Activated T-helper 1 cell treated with anti-CD3 and anti-CD28 coated beads, Interleukin-12 subunit alpha, Interleukin-12 subunit beta, Interleukin-2, Interleukin-4 antibody, amounts not matched to agents 30 ng/mL and 10 ng/mL and 1 ng/mL, durations not matched to agents 14 hours and 24 hours and 36 hours (primary cell): ENCODE results near the gene PIK3R6. TPM values are rescaled to one million over a fixed set of nuclear protein-coding genes. Genes with fewer than 3 reads are reported as not detected.

Source experiments
- DNase-seq: peaks from one replicate; pipeline ENCODE4 v3.0.0; 2021; ENCODE audit warnings: low spot score
- H3K27ac Mint-ChIP-seq: one replicate; pipeline ENCODE4 v1.8.0; 2021; ENCODE audit warnings: mild to moderate bottlenecking, mixed read lengths
- H3K27me3 Mint-ChIP-seq: one replicate; pipeline ENCODE4 v1.8.0; 2022; ENCODE audit warnings: mild to moderate bottlenecking, moderate library complexity, mixed read lengths; ENCODE audit not compliant: insufficient read depth
- H3K36me3 Mint-ChIP-seq: one replicate; pipeline ENCODE4 v1.8.0; 2021; ENCODE audit warnings: low read depth, mixed read lengths
- H3K4me1 Mint-ChIP-seq: one replicate; pipeline ENCODE4 v1.8.0; 2021; ENCODE audit warnings: low read depth, mixed read lengths
- H3K4me3 Mint-ChIP-seq: one replicate; pipeline ENCODE4 v1.8.0; 2021; ENCODE audit warnings: mild to moderate bottlenecking, moderate library complexity, mixed read lengths
- H3K9me3 Mint-ChIP-seq: one replicate; pipeline ENCODE4 v1.8.0; 2021; ENCODE audit warnings: mixed read lengths
- intact Hi-C: fragments of 100-400 bp; cut with micrococcal nuclease; formaldehyde crosslinking; loops from one replicate; pipeline ENCODE4 v1.15.1; 2024
- total RNA-seq: library from RNA; stranded (reverse); gene quantifications from 2 replicates; pipeline ENCODE4 v1.2.3, GENCODE V29; 2022

Gene PIK3R6
- total RNA-seq: 2.0 and 2.1 TPM in 2 replicates

- peak within 1 kb of the TSS; percentile 75 for H3K27ac Mint-ChIP-seq
Measured at GRCh38 chr17:8867361-8867981, at the start of gene PIK3R6. PIK3R6 (minus strand) TSS chr17:8867674; CDS start chr17:8849794, 17,880 bp downstream.

GRCh38 chr17:8916466-8916865, 49.0 kb upstream of the PIK3R6 start:
- Mint-ChIP-seq H3K27ac (no peak overlapping the region), H3K4me1 (peaks cover 10% of the 10 kb centered on the region), H3K36me3 (peaks cover 21% of the 10 kb centered on the region), H3K27me3 (no peaks in the 10 kb centered on the region), H3K9me3 (peaks cover 18% of the 10 kb centered on the region), H3K4me3 (no peak overlapping the region)
- intact Hi-C loops: no loop called here
- no peak for DNase-seq

More at GRCh38 chr17:8867361-8867981, at the start of gene PIK3R6:
- no peak for DNase-seq
- Mint-ChIP-seq H3K4me3 (peak within 1 kb of the TSS; percentile 83), H3K4me1 (peaks cover 39% of the 10 kb centered on the region), H3K27me3 (no peaks in the 10 kb centered on the region), H3K36me3 (peaks cover 3% of the 10 kb centered on the region), H3K9me3 (no peaks in the 10 kb centered on the region)
- intact Hi-C loops: no loop called here

- no peaks in the 10 kb centered on the region for H3K27me3 Mint-ChIP-seq
- H3K9me3 Mint-ChIP-seq: peaks cover 18% of the 10 kb centered on the region
- H3K36me3 Mint-ChIP-seq: peaks cover 27% of the 10 kb centered on the region
- intact Hi-C loops: no loop called here
- H3K4me1 Mint-ChIP-seq: peaks cover 10% of the 10 kb centered on the region
- H3K27ac Mint-ChIP-seq: peak overlapping the region; percentile 14
- DNase-seq: no peak
- H3K4me3 Mint-ChIP-seq: no peak overlapping the region
Measured at GRCh38 chr17:8914554-8914953, 47.1 kb upstream of the PIK3R6 start.

- Mint-ChIP-seq H3K4me3 (no peak overlapping the region), H3K36me3 (peaks cover 26% of the 10 kb centered on the region), H3K27me3 (no peaks in the 10 kb centered on the region), H3K4me1 (peaks cover 4% of the 10 kb centered on the region), H3K27ac (no peak overlapping the region), H3K9me3 (peaks cover 13% of the 10 kb centered on the region)
- intact Hi-C loops: no loop called here
- no peak for DNase-seq
Measured at GRCh38 chr17:8913879-8914278, 46.4 kb upstream of the PIK3R6 start.

- peaks cover 4% of the 10 kb centered on the region for H3K4me1 Mint-ChIP-seq
- peaks cover 28% of the 10 kb centered on the region for H3K36me3 Mint-ChIP-seq
- DNase-seq: no peak
- H3K27ac Mint-ChIP-seq: peak overlapping the region; percentile 49
- H3K9me3 Mint-ChIP-seq: peaks cover 6% of the 10 kb centered on the region
- intact Hi-C loops: no loop called here
- H3K27me3 Mint-ChIP-seq: no peaks in the 10 kb centered on the region
- no peak overlapping the region for H3K4me3 Mint-ChIP-seq
Measured at GRCh38 chr17:8913091-8913490, 45.6 kb upstream of the PIK3R6 start.

- Mint-ChIP-seq H3K27ac (peak overlapping the region; percentile 49), H3K27me3 (no peaks in the 10 kb centered on the region), H3K36me3 (peaks cover 30% of the 10 kb centered on the region), H3K9me3 (no peaks in the 10 kb centered on the region), H3K4me1 (peaks cover 4% of the 10 kb centered on the region), H3K4me3 (no peak overlapping the region)
- no peak for DNase-seq
- intact Hi-C loops: no loop called here
Measured at GRCh38 chr17:8912084-8912981, 44.9 kb upstream of the PIK3R6 start.

- DNase-seq: no peak
- Mint-ChIP-seq H3K4me1 (peaks cover 4% of the 10 kb centered on the region), H3K9me3 (no peaks in the 10 kb centered on the region), H3K36me3 (peaks cover 25% of the 10 kb centered on the region), H3K27me3 (no peaks in the 10 kb centered on the region), H3K27ac (peak overlapping the region; percentile 58), H3K4me3 (no peak overlapping the region)
- intact Hi-C loops: no loop called here
Measured at GRCh38 chr17:8910969-8911604, 43.6 kb upstream of the PIK3R6 start.

- no peaks in the 10 kb centered on the region for H3K9me3 Mint-ChIP-seq
- no peak overlapping the region for H3K27ac Mint-ChIP-seq
- intact Hi-C loops: no loop called here
- no peak overlapping the region for H3K4me3 Mint-ChIP-seq
- peaks cover 9% of the 10 kb centered on the region for H3K4me1 Mint-ChIP-seq
- no peaks in the 10 kb centered on the region for H3K27me3 Mint-ChIP-seq
- H3K36me3 Mint-ChIP-seq: peaks cover 31% of the 10 kb centered on the region
- DNase-seq: no peak
Measured at GRCh38 chr17:8909586-8910270, 42.3 kb upstream of the PIK3R6 start.

GRCh38 chr17:8905331-8905730, 37.9 kb upstream of the PIK3R6 start:
- intact Hi-C loops: no loop called here
- Mint-ChIP-seq H3K4me3 (no peak overlapping the region), H3K36me3 (peaks cover 49% of the 10 kb centered on the region), H3K27me3 (no peaks in the 10 kb centered on the region), H3K27ac (no peak overlapping the region), H3K4me1 (peaks cover 26% of the 10 kb centered on the region), H3K9me3 (no peaks in the 10 kb centered on the region)
- no peak for DNase-seq

- Mint-ChIP-seq H3K27ac (peak overlapping the region; percentile 8), H3K9me3 (no peaks in the 10 kb centered on the region), H3K36me3 (peaks cover 54% of the 10 kb centered on the region), H3K4me3 (no peak overlapping the region), H3K27me3 (no peaks in the 10 kb centered on the region), H3K4me1 (peaks cover 33% of the 10 kb centered on the region)
- no peak for DNase-seq
- intact Hi-C loops: no loop called here
Measured at GRCh38 chr17:8904686-8905085, 37.2 kb upstream of the PIK3R6 start.

GRCh38 chr17:8904201-8904600, 36.7 kb upstream of the PIK3R6 start:
- Mint-ChIP-seq H3K4me1 (peaks cover 38% of the 10 kb centered on the region), H3K4me3 (no peak overlapping the region), H3K36me3 (peaks cover 55% of the 10 kb centered on the region), H3K27me3 (no peaks in the 10 kb centered on the region), H3K27ac (peak overlapping the region; percentile 8), H3K9me3 (no peaks in the 10 kb centered on the region)
- intact Hi-C loops: no loop called here
- DNase-seq: no peak

- peaks cover 67% of the 10 kb centered on the region for H3K4me1 Mint-ChIP-seq
- no peaks in the 10 kb centered on the region for H3K27me3 Mint-ChIP-seq
- H3K36me3 Mint-ChIP-seq: peaks cover 71% of the 10 kb centered on the region
- peak overlapping the region; percentile 51 for H3K4me3 Mint-ChIP-seq
- no peaks in the 10 kb centered on the region for H3K9me3 Mint-ChIP-seq
- no peak for DNase-seq
- H3K27ac Mint-ChIP-seq: peak overlapping the region; percentile 93
- intact Hi-C loops: no loop called here
Measured at GRCh38 chr17:8900626-8901585, 33.4 kb upstream of the PIK3R6 start.
